GM18508 (cell line): ENCODE measurements around the gene JADE1.

Source experiments
- ATAC-seq: cut with Tn5 transposase; IDR thresholded peaks from one replicate; pipeline ENCODE4 v1.9.1; 2021; ENCODE audit warnings: moderate number of reproducible peaks; ENCODE audit not compliant: insufficient read depth, unreplicated experiment

Gene JADE1

GRCh38 chr4:128866691-128867090 is 57.2 kb downstream of the JADE1 start:
- ATAC-seq = no peak

DNA sequence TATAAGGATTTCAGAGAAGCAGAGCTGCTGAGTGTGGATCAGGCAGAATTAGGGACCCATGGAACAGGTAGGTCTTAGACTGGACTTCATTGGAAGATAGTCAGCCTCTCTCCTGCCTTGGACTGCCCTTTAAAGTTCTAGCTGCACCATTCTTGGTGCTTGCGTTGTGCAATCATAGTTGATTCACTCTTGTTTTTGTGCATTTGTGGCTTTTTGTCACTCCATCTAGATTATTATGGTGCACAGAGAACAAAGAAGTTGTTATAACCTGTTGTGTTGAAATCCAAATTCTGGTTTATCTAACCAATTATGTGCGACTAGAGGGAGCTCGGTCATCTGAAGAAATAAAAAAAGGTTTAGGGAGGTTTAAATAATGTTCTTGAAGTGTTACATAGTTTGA is 59.3 kb downstream of the JADE1 start:
- no peak for ATAC-seq

GRCh38 chr4:128869776-128870509 is 60.4 kb downstream of the JADE1 start:
- no peak for ATAC-seq

DNA sequence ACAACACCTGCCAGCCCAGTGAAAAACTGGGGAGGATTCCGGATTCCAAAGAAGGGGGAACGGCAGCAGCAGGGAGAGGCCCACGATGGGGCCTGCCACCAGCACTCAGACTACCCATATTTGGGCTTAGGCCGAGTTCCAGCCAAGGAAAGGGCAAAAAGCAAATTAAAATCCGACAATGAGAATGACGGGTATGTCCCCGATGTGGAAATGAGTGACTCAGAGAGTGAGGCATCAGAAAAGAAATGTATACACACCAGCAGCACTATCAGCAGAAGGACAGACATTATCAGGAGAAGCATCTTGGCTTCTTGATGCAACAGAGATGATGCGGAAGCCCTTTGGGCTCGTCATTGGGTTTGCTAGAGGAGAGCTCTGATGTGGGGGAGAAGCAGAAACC is 62.4 kb downstream of the JADE1 start:
- no peak for ATAC-seq

GRCh38 chr4:128876200-128876599 is 66.7 kb downstream of the JADE1 start:
- no peak for ATAC-seq

GRCh38 chr4:128877934-128878333 is 68.4 kb downstream of the JADE1 start:
- ATAC-seq = no peak

- ATAC-seq = no peak
These were observed 69.8 kb downstream of the JADE1 start for GRCh38 chr4:128879283-128879682.

DNA sequence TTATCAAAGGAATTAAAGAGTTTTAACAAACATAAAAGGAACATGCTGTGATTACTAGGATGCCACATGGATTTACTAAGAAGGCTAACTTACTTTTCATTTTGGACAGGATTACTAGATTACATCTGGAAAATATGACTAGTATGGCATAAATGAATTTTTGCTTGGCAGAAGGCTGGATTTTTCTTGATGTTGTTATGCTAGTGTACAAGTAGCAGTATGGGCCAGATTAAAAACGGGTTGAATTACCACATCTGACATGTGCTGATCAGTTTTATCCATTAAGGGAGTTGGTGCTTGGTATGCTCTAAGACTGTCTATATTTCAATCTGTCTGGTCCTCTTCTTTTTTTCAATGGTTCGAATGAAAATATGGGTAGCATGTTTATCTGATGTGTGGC is 70.5 kb downstream of the JADE1 start:
- no peak for ATAC-seq

DNA sequence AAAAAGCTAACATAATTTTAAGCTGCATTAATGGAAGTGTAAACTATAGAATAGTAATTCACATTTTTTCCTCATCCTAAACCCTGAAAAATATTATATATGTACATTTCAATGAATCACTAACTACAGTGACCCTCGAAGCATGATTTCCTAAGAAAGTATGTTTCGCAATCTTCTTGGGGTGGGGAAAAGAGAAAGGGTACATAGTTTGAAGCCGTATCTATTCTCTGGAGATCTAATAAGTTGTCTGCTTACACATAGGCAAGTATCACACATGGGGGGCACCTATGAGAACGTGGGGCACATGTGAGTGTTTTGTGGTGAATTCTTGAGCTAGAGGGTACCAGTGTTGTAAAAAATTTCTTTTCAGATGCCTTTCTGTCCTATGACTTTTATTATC is 71.2 kb downstream of the JADE1 start:
- no peak for ATAC-seq

DNA sequence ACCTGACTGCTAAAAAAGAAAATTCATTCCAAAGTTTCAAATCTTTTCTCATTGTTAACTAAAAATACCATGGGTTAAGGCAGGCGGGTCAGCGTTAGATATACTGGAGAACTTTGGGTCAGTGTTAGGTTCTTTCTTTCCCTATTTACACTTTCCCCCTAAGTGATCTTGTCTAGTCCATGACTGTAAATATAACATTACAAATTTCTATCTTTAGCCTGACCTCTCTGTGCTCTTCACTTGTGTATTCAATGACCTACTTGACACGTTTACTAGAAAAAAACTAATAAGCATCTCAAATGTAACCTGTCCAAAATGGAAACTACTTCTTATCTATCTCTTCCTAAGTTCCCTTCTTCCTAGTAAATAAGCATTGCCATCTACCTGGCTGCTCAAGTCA is 95.3 kb downstream of the JADE1 start:
- ATAC-seq = no peak

- no peak for ATAC-seq
These were observed 97.1 kb downstream of the JADE1 start for GRCh38 chr4:128906581-128906980.

GRCh38 chr4:128907981-128908380 is 98.5 kb downstream of the JADE1 start:
- no peak for ATAC-seq

- no peak for ATAC-seq
These were observed 99.2 kb downstream of the JADE1 start for GRCh38 chr4:128908735-128909134.

DNA sequence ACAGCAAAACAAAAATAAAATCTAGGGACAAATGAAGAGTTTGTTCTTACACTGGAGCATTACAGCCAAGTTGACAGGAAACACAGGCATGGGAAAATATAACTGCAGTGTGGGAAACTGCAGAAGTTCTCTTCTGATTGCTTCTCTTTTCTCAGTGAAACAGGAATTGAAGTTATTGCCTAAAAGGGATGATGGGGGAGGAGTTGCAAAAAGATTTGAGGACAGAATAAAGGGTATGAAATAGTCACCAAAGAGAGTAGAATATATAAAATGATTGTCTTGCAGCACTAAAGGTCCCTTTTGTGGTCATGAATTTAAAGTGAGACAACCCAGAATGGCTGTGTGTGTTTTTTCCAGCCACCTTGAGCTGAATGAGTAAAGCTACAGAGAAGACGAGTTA is 103.7 kb downstream of the JADE1 start:
- ATAC-seq = no peak

DNA sequence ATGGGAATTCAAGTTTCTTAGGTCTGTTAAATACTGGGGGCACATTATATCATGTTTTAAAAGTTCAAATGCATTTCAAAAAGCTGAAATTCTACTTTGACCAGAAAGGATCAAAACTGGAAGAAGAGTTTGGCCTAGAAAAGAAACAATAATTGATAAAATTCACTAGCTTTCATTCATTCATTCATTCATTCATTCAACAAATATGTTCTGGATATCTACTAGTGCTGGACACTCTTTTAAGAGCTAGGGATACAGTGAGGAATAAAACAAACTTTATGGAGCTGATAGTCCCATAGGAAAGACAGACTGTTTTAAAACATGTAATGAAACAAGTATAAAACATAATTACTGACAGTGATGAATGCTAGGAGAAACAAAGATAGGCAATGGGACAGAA is 106.0 kb downstream of the JADE1 start:
- ATAC-seq = no peak

DNA sequence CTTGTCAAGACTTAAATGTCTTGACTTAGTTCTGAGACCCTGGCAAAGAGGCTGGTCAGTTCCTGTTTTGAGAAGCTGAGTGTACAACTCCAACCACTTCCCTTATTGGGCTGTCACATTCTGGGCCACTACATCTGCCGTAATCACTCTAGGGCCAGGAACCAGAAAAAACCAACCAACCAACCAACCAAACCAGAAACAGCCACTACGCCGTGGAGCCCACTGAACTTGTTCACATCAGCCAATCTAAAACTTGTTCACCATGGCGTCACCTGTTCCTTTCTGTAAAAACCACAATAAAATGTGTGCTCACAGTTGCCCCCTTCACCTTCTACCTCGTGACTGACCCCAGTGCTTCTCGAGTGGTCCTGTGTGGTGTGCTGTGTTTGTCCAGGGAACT is 107.3 kb downstream of the JADE1 start:
- ATAC-seq = peak; percentile 78

DNA sequence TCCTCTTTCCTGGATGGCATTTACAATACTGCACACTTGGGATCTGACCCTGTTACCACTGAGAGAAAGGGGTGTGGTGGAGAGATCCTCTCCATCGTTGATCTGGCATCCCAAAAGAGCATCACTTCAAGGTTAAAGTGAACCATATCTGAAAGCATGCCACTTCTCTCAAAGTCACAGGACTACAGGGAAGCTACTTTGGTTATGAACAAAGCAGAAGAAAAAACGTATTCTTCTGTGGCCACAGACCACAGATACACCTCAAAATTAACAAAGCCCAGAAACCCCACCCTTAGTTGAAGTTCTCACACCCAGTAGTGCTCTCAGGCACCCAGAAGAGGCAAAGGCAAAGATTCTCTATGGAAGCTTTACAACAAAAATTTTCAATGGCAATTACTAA is 108.3 kb downstream of the JADE1 start:
- peak; percentile 69 for ATAC-seq

DNA sequence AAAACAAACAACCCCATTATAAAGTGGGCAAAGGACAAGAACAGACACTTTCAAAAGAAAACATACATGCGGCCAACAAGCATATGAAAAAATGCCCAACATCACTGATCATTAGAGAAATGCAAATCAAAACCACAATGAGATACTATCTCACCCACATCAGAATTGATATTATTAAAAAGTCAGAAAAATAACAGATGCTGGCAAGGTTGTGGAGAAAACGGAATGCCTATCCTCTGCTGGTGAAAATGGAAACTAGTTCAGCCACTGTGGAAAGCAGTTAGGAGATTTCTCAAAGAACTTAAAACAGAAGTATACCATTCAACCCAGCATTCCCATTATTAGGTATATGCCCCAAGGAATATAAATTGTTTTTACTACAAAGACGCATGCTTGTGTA is 112.5 kb downstream of the JADE1 start:
- no peak for ATAC-seq
